C4-2B (cell line): Measurements from ENCODE around the gene NGFR.
"Not testable (repeated sequence)": the region's sequence is repeated elsewhere in the genome, so short reads cannot be mapped to it uniquely, and the experiment has no call there.

ENCODE experiments used
- H3K27ac ChIP-seq: fragments of 450-650 bp; 2 replicates; pipeline ENCODE4 v1.5.1; 2017
- ZFX ChIP-seq: fragments of 450-650 bp; IDR thresholded peaks from 2 replicates; pipeline ENCODE4 v1.6.1; 2017
- TF ChIP-seq, protein P1 (sequence below): fragments of 450-650 bp; conservative IDR thresholded peaks from 2 replicates; pipeline ENCODE4 v1.5.1; 2017; ENCODE audit warnings: mild to moderate bottlenecking

NGFR gene

DNA sequence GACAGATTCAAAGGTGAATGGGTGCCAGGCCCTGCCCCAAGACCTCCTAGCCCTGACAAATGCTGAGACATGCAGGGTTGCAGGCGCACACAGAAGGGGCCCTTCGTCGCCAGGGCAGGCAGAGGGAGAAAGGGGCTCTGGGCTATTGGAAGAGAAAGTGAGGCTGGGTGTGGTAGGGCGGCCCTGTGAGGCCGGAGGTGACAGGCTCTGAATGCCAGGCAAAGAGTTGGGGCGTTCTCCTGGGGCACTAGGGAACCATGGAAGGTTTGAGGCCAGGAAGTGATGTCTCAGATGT lies 54.2 kb downstream of the NGFR start:
- H3K27ac ChIP-seq: no peak overlapping the region
- TF ChIP-seq ZFX: no peak
- TF ChIP-seq, protein P1, sequence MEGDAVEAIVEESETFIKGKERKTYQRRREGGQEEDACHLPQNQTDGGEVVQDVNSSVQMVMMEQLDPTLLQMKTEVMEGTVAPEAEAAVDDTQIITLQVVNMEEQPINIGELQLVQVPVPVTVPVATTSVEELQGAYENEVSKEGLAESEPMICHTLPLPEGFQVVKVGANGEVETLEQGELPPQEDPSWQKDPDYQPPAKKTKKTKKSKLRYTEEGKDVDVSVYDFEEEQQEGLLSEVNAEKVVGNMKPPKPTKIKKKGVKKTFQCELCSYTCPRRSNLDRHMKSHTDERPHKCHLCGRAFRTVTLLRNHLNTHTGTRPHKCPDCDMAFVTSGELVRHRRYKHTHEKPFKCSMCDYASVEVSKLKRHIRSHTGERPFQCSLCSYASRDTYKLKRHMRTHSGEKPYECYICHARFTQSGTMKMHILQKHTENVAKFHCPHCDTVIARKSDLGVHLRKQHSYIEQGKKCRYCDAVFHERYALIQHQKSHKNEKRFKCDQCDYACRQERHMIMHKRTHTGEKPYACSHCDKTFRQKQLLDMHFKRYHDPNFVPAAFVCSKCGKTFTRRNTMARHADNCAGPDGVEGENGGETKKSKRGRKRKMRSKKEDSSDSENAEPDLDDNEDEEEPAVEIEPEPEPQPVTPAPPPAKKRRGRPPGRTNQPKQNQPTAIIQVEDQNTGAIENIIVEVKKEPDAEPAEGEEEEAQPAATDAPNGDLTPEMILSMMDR: no peak

DNA sequence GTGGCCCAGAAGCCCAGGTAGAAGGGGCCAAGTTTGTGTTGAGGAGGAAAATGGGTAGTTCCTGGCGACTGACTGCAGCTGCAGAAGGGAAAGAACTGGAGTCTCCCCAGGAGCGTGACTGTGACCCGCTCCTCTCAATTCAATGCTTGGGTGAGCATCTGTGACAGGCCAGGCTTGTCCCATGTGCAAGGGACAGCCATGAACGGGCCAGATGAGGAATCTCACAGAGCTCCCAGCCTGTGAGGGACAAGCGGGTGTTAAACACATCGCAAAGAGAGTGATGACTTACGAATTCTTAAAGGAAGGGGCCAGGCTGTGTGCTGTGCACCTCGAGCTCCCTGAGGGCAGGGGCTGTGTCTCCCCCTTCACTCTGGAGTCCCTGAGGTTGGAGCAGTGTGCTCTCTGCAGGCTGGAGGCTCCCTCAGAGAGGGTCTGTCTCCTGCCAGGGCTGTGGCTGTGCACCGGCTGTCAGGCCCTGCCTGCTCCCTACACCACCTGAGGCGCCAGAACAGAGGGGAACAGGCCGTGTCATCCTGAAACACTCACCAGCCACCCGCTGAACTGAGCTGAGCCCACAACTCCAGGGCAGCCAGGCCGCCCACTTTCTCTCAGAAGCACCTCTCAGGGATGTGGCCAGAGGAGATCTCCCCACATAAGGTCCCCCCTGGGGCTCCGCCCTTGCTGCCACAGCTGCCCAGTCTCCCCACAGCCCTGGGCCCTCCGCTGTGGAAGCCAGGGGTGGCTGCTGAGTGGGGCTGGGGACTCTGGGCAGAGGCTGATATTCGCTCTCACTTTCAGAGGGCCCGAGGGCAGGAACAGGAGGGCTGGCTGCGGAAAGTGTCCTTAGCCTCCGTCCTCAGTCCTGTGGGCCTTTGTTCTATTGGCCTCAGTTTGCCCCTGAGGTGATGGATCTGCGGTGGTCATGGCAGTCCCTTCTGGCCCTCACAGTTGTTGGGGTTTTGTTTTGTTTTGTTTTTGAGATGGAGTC lies 54.9 kb downstream of the NGFR start:
- no peak for TF ChIP-seq ZFX
- TF ChIP-seq, protein P1: no peak
- no peak overlapping the region for H3K27ac ChIP-seq

DNA sequence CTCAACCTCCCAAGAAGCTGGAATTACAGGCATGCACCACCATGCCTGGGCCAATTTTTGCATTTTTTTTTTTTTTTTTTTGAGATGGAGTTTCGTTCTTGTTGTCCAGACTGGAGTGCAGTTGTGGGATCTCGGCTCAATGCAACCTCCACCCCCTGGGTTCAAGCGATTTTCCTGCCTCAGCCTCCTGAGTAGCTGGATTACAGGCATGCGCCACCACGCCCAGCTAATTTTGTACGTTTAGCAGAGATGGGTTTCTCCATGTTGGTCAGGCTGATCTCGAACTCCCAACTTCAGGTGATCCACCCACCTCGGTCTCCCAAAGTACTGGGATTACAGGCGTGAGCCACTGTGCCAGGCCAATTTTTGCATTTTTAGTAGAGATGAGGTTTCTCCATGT lies 55.7 kb downstream of the NGFR start:
- H3K27ac ChIP-seq: not testable (repeated sequence)

DNA sequence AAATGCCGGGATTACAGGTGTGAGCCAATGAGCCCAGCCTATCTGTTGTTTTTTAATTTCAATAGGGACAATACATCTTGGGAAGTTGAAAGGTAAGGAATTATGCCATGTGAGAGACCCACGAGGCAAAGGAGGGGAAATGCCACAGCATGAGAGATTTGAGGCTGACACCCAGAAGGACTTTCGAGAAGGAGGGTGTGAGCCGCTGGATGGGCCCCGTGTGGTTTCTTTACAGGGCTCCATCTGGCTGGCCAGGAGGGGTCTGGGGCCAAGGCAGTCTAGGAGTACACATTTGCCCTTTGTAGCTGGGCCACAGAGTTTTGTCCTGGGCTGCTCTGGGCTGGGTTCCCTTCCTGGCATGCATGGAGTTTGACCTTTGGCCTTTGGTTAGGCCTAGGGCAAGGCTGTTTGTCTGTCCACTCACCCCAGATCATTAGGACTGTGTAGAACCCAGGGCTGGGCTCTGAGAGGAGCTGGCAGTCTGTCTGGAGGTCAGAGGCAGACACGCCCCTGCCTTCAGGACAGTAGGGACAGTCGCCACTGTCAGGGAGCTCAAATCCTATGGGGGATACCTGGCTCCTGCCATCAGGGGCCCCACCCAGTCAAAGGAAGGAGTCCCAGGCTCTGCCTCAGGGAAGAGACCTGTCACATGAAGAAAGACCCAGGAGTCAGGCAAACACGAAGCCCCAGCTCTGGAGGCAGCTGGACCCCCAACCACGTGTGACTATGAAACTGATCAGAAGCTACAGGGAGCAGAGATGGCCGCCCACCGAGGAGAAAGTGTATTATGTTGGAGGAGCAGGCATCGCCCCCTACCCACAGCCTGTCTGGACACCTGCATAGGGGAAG lies 56.4 kb downstream of the NGFR start:
- no peak overlapping the region for H3K27ac ChIP-seq
- TF ChIP-seq, protein P1: no peak
- no peak for TF ChIP-seq ZFX

DNA sequence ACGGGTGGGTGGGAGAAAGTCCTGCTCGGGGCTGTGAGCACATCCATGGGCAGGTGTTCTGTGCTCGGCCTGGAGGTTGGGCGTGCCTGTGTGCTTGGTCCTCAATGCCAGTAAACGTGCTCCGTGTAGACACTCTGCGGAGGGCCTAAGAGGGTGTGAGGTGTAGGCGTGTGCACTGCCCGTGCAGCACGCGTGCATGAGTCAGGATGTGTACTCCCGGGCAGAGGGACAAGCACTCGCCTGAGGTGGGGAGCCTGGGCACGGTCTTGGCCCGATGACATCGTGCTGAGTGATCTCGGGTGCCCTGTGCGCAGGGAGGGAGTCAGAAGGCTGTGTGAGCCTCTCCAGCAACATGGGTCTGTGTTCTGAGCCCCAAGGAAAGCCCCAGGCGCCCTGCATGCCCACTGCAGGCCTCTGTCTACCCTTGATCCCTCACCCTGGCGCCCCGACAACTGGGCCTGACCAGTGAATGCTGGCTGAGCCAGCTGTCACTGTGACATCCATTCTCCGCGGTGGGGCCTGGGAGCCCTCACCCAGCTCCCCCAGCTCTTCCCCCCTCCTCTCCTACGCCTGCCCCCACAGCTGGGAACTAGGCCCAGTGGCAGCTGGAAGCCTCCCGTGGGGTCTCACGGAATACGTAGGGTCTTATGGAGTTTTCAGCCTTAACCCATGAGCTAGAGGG lies 57.1 kb downstream of the NGFR start:
- H3K27ac ChIP-seq: no peak overlapping the region

DNA sequence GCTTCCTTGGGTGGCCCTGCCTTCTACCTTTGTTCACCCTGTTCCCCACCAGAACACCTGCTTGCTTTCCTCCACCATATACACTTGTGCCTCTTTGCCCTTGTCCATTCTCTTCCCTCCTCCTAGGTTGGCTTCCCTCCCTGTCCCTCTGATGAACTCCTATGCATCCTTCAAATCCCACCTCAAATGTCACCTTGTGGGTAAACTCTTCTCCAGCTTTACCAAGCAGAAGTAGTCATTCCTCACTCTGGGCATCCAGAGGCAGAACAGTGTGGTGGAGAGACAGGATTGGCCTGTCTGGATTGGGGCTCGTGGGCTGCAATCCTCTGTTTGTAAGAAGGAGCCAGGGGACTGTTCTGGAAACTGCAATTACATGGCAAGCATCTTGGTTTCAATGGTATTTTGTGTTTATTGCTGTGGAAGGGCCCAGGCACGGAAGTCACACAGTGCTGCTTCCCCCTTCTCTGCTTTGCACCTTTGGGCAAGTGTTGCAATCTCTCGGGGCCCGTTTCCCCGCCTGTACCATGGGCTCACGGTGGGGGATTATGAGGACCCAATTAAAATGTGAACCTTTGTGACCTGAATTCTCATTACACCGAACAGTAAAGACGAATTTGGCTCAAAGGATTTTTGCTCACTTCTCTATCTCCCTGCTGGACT lies 58.7 kb downstream of the NGFR start:
- TF ChIP-seq, protein P1: no peak
- no peak for TF ChIP-seq ZFX
- no peak overlapping the region for H3K27ac ChIP-seq

More for the DNA sequence above, 57.1 kb downstream of the NGFR start:
- TF ChIP-seq, protein P1: no peak
- TF ChIP-seq ZFX: no peak
